Fibroblast of mammary gland (primary cell): ENCODE data around the gene RASL10B.

Experiments used
- DNase-seq: peaks from one replicate; pipeline ENCODE4 v3.0.0-alpha.2; 2010; ENCODE audit warnings: low read depth
- H3K4me3 ChIP-seq: 2 replicates; pipeline ENCODE4 v1.5.1; 2011; ENCODE audit warnings: low read depth, mild to moderate bottlenecking, low read length, moderate library complexity; ENCODE audit not compliant: control insufficient read depth
- CTCF ChIP-seq: conservative IDR thresholded peaks from 2 replicates; pipeline ENCODE4 v1.5.1; 2011; ENCODE audit warnings: low read depth, low read length, inconsistent platforms; ENCODE audit not compliant: control insufficient read depth, insufficient read depth

The RASL10B gene

DNA sequence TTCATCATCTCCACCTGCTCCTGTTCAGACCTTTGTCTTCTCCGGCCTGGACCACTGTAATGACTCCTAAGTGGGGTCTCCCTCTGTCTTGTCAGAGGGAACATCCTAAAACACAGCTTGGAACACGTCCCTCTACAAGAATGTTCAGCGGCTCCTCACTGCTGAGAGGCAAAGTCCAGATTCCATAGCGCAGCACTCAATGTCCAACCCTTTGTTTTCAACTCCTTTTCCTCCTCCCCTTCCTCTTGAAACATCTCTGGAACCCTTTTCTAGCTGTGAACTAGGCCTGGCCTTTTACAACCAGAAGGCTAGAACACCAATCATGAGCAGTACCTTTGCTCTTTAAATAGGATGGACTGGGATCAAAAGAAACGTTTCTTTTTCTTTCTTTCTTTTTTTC is 30.2 kb downstream of the RASL10B start:
- no peak for TF ChIP-seq CTCF
- no peak overlapping the region for H3K4me3 ChIP-seq
- DNase-seq, result no peak

- no peak for DNase-seq
- H3K4me3 ChIP-seq, result no peak overlapping the region
- no peak for TF ChIP-seq CTCF
Measured at GRCh38 chr17:35763767-35764122, 32.3 kb downstream of the RASL10B start.

DNA sequence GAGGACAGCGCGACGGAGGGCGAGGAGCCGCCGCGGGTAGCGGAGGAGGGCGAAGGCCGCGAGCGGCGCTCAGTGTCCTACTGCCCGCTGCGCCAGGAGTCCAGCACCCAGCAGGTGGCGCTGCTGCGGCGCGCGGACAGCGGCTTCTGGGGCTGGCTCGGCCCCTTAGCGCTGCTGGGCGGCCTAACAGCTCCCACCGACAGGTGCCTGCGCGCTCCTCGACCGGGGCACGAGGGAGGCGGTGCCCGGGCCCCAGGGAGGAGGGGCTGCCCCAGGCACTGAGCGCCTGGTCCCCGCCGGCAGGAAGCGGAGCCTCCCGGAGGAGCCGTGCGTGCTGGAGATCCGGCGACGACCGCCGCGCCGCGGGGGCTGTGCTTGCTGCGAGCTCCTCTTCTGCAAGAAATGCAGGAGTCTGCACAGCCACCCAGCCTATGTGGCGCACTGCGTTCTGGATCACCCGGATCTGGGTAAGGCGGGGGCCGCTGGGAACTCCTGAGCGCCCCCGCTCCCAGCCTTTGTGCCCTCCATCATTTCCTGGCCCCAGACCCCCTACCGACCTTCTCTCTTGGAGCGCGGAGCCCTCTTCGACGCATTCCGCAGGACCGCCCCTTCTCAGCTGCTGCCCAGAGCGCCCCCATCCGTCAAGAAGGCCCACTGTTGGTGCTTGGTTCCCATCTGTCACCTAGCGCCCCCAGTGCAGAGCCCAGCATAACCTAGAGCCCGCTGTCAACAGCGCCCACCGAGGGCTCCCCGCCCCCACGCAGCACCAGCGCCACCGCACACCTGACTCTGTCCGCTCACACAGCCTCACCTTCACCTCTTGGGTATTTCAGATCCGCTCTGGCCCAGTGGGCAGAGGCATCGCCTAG is 32.9 kb downstream of the RASL10B start:
- peak; percentile 63 for TF ChIP-seq CTCF
- peak; percentile 75 for DNase-seq
- H3K4me3 ChIP-seq, result no peak overlapping the region

DNA sequence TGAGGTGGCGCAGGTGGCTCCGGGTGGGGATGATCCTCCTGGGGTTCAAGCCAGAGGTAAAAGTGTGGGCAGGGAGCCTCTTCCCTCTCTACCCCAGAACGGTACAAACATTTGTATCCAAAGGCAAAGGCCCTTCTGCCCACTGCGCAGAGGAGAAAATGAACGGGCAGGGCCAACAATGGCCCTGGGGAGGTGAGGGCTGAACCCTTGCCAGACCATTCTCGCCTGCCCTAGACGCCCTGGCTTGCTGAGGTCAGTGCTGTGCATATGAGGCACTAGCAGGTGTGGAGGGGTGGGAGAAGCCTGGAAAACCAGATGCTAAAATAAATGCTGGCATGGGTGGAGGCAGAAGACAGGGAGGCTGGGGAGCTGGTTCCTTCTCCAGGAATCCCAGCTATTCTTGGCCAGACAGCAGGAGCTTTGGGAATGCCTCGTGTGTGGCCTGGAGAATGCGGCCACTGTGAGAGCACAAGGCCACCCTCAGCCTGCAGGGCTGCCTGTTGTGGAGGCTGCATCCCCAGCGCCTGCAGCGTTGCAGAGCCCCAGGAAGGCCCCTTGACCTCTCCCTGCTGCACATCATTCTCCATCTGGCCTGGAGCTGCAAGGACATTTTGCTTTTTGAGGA is 33.8 kb downstream of the RASL10B start:
- no peak for TF ChIP-seq CTCF
- DNase-seq, result no peak
- no peak overlapping the region for H3K4me3 ChIP-seq

- TF ChIP-seq CTCF, result no peak
- no peak overlapping the region for H3K4me3 ChIP-seq
- DNase-seq, result no peak
Measured at GRCh38 chr17:35765756-35766488, 34.5 kb downstream of the RASL10B start.

- no peak overlapping the region for H3K4me3 ChIP-seq
- no peak for DNase-seq
- no peak for TF ChIP-seq CTCF
Measured at GRCh38 chr17:35766489-35766877, 35.0 kb downstream of the RASL10B start.
